Natural killer cell (primary cell): ENCODE results near the gene SLC25A13. TPM values are rescaled to one million over a fixed set of nuclear protein-coding genes. Genes with fewer than 3 reads are reported as not detected.

Experiments used
- ATAC-seq, 3 donors: fragments of 150-1000 bp in 2 of 3; fragments of 200-7000 bp in 1 of 3; cut with Tn5 transposase; 1 replicate in 1 of 3; 2 replicates in 2 of 3; pipeline ENCODE4 v1.10.0; 2021; ENCODE audit warnings: mild to moderate bottlenecking in 2 of 3, moderate library complexity in 2 of 3
- DNase-seq, 2 donors: peaks; one replicate each; pipeline versions ENCODE4 v3.0.0 to v3.0.0-alpha.2; 2013 to 2021; ENCODE audit warnings: mixed read lengths in 1 of 2
- H3K27ac ChIP-seq: one replicate; pipeline ENCODE4 v1.5.1; 2013; ENCODE audit warnings: mild to moderate bottlenecking, low read length
- H3K27me3 ChIP-seq: one replicate; pipeline ENCODE4 v1.6.1; 2013; ENCODE audit warnings: low read length; ENCODE audit not compliant: control insufficient read depth, insufficient read depth
- H3K36me3 ChIP-seq: one replicate; pipeline ENCODE4 v1.6.1; 2013; ENCODE audit warnings: low read length; ENCODE audit not compliant: control insufficient read depth, insufficient read depth
- H3K4me1 ChIP-seq: one replicate; pipeline ENCODE4 v1.6.1; 2013; ENCODE audit warnings: low read length; ENCODE audit not compliant: control insufficient read depth, insufficient read depth
- H3K4me3 ChIP-seq: one replicate; pipeline ENCODE4 v1.5.1; 2013; ENCODE audit warnings: low read length
- H3K9me3 ChIP-seq: one replicate; pipeline ENCODE4 v1.6.1; 2013; ENCODE audit warnings: low read length; ENCODE audit not compliant: control insufficient read depth, insufficient read depth
- H3K27ac Mint-ChIP-seq, 2 donors: one replicate each; pipeline ENCODE4 v1.8.0; 2022; ENCODE audit warnings: mild to moderate bottlenecking in 2 of 2, mixed read lengths in 2 of 2, moderate library complexity in 1 of 2
- H3K27me3 Mint-ChIP-seq, 2 donors: one replicate each; pipeline ENCODE4 v1.8.0; 2022; ENCODE audit warnings: low read depth in 2 of 2, mixed read lengths in 2 of 2
- H3K36me3 Mint-ChIP-seq: one replicate; pipeline ENCODE4 v1.8.0; 2022; ENCODE audit warnings: mixed read lengths
- H3K4me1 Mint-ChIP-seq, 2 donors: one replicate each; pipeline ENCODE4 v1.8.0; 2022; ENCODE audit warnings: mixed read lengths in 2 of 2
- H3K4me3 Mint-ChIP-seq: one replicate; pipeline ENCODE4 v1.8.0; 2022; ENCODE audit warnings: mild to moderate bottlenecking, moderate library complexity, mixed read lengths
- H3K9me3 Mint-ChIP-seq, 2 donors: one replicate each; pipeline ENCODE4 v1.8.0; 2022; ENCODE audit warnings: mixed read lengths in 2 of 2
- WGBS: methylation state at CpG from one replicate; pipeline ENCODE4 v1.1.7; 2013; ENCODE audit warnings: missing lambda C conversion rate; ENCODE audit not compliant: insufficient coverage; 5-methylcytosine and 5-hydroxymethylcytosine counted together
- intact Hi-C: fragments of 100-400 bp; cut with micrococcal nuclease; formaldehyde crosslinking; loops from one replicate; pipeline ENCODE4 v1.14.2; 2022
- total RNA-seq, 4 donors: library from RNA; stranded (reverse); fragments of 120-200 nt in 1 of 4; gene quantifications; one replicate each; pipeline versions ENCODE4 v1.2.3 to v1.2.4, GENCODE V29; 2013 to 2022
- TF ChIP-seq, protein P1 (sequence below): fragments of 200-600 bp; IDR thresholded peaks from one replicate; pipeline ENCODE4 v1.8.0; 2022; ENCODE audit warnings: antibody characterized with exemption

The SLC25A13 gene
- total RNA-seq, 3 donors from 2014 or later (not counting 1 experiment from before 2014, with no cell fraction given) = 16.9 to 20.8 (median 20.5) TPM

DNA sequence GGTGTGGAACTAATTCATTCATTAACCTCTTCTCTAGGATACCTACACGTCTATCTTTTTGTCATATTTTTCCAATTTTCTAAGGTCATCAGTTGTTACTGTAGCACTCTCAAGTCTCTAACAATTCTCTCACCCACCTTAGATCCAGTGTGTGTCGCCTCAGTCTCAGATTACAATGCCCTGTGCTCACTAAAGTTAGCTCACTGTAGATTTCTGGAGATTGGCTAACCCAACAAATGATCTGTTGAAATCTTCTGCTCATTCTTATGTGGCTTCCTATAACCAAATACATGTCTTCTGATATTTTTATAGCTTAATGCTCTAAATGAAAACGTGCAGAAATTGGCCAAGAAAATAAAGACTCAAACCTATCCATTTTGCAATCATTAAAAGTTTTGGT, 142.6 kb downstream of the SLC25A13 start:
- H3K4me3 ChIP-seq = no peak overlapping the region
- intact Hi-C loops = no loop called here
- H3K9me3 Mint-ChIP-seq = no peaks in the 10 kb centered on the region
- no peaks in the 10 kb centered on the region for H3K36me3 Mint-ChIP-seq
- H3K27ac ChIP-seq = no peak overlapping the region
- no peak overlapping the region for H3K4me3 Mint-ChIP-seq
- no peak for ATAC-seq
- no peak for DNase-seq
- peaks cover 20% of the 10 kb centered on the region for H3K36me3 ChIP-seq
- H3K4me1 Mint-ChIP-seq = no peaks in the 10 kb centered on the region
- no peaks in the 10 kb centered on the region for H3K4me1 ChIP-seq
- no peaks in the 10 kb centered on the region for H3K27me3 ChIP-seq
- WGBS = 83% methylated on average over 3 of the region's 3 CpGs
- H3K27ac Mint-ChIP-seq = no peak overlapping the region
- TF ChIP-seq, protein P1, sequence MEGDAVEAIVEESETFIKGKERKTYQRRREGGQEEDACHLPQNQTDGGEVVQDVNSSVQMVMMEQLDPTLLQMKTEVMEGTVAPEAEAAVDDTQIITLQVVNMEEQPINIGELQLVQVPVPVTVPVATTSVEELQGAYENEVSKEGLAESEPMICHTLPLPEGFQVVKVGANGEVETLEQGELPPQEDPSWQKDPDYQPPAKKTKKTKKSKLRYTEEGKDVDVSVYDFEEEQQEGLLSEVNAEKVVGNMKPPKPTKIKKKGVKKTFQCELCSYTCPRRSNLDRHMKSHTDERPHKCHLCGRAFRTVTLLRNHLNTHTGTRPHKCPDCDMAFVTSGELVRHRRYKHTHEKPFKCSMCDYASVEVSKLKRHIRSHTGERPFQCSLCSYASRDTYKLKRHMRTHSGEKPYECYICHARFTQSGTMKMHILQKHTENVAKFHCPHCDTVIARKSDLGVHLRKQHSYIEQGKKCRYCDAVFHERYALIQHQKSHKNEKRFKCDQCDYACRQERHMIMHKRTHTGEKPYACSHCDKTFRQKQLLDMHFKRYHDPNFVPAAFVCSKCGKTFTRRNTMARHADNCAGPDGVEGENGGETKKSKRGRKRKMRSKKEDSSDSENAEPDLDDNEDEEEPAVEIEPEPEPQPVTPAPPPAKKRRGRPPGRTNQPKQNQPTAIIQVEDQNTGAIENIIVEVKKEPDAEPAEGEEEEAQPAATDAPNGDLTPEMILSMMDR = no peak
- H3K9me3 ChIP-seq = no peaks in the 10 kb centered on the region
- no peaks in the 10 kb centered on the region for H3K27me3 Mint-ChIP-seq

DNA sequence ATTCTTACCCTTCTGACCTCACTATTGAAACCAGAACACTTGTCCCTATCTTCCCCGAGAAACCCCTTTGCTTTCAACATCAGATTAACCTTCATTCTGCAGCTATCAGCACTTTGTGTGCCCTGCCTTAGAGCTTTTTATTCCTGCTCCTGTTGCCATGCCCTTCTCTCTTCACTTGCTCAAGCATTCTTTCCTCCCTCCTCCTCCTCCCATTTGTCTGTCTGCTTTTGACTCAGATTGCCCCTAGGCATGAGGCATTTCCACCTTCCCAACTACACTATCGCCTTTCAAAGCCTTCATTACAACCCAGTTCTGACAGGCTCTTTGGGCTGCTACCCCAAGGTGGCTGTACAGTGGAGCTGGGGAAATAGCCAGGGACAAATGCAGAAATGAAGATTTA, 143.3 kb downstream of the SLC25A13 start:
- Histone ChIP-seq H3K36me3 (peaks cover 12% of the 10 kb centered on the region), H3K4me1 (no peaks in the 10 kb centered on the region), H3K4me3 (no peak overlapping the region), H3K27ac (no peak overlapping the region), H3K27me3 (no peaks in the 10 kb centered on the region), H3K9me3 (no peaks in the 10 kb centered on the region)
- Mint-ChIP-seq H3K9me3 (no peaks in the 10 kb centered on the region), H3K36me3 (no peaks in the 10 kb centered on the region), H3K4me3 (no peak overlapping the region), H3K4me1 (peaks cover 0 to 3% of the 10 kb centered on the region in 2 donors), H3K27me3 (no peaks in the 10 kb centered on the region), H3K27ac (no peak overlapping the region)
- no peak for ATAC-seq
- TF ChIP-seq, protein P1 = no peak
- WGBS = 94% methylated on average over 2 of the region's 2 CpGs
- DNase-seq = no peak
- intact Hi-C loops = no loop called here

DNA sequence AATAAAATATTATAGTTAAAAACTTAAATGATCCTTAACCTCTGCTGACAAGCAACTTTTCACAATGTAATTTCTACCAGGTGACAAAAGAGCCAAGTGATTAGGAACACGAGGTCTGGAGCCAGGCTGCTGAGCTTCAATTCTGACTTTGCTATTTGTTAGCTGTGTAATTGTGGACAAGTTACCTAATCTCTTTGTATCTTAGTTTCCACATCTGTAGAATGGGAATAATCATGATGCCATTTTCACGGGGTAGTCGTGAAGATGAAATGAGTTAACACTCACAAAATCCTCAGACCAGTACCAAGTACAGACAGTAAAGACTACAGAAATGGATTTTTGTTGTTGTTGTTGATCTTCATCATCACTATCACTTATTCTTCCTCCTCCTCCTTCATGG, 144.5 kb downstream of the SLC25A13 start:
- WGBS = no CpG with 5 or more reads among the region's 3 CpGs
- Mint-ChIP-seq H3K36me3 (no peaks in the 10 kb centered on the region), H3K27ac (no peak overlapping the region), H3K4me1 (peaks cover 0 to 4% of the 10 kb centered on the region in 2 donors), H3K4me3 (no peak overlapping the region), H3K9me3 (no peaks in the 10 kb centered on the region), H3K27me3 (no peaks in the 10 kb centered on the region)
- H3K9me3 ChIP-seq = no peaks in the 10 kb centered on the region
- DNase-seq (no peak), ATAC-seq (no peak)
- intact Hi-C loops = no loop called here
- peaks cover 4% of the 10 kb centered on the region for H3K36me3 ChIP-seq
- H3K27ac ChIP-seq = no peak overlapping the region
- H3K4me3 ChIP-seq = no peak overlapping the region
- TF ChIP-seq, protein P1 = no peak
- H3K4me1 ChIP-seq = no peaks in the 10 kb centered on the region
- H3K27me3 ChIP-seq = no peaks in the 10 kb centered on the region

DNA sequence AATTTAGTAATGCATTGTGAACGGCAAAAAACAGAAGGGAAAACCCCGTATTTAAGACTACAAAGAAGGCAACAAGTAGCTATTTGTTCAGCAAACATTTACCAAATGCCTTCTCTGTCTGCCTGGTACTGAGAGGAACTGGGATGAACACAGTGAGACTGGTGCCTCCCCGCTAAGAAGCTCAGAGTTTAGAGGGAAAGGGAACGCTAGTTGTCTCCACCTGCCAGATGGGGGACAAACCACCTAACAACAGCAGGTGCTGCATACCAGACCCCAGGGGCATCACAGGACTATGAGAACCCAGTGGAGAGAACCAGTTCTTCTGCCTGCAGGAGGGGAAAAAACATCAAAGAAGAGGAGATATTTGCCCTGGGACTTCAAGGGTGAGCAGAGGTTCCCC, 147.1 kb downstream of the SLC25A13 start:
- no peak for ATAC-seq
- Histone ChIP-seq H3K27ac (no peak overlapping the region), H3K36me3 (peaks cover 10% of the 10 kb centered on the region), H3K4me3 (no peak overlapping the region), H3K9me3 (no peaks in the 10 kb centered on the region), H3K27me3 (no peaks in the 10 kb centered on the region), H3K4me1 (no peaks in the 10 kb centered on the region)
- Mint-ChIP-seq H3K4me3 (no peak overlapping the region), H3K27ac (no peak overlapping the region), H3K27me3 (no peaks in the 10 kb centered on the region), H3K4me1 (peaks cover 0 to 4% of the 10 kb centered on the region in 2 donors), H3K36me3 (no peaks in the 10 kb centered on the region), H3K9me3 (no peaks in the 10 kb centered on the region)
- DNase-seq = no peak
- TF ChIP-seq, protein P1 = no peak
- WGBS = 98% methylated on average over 4 of the region's 4 CpGs
- intact Hi-C loops = no loop called here
